SK-N-SH treated with all-trans-retinoic acid at 6 μM for 48 hours (cell line): ENCODE results near the gene CPB1.

ENCODE experiments used
- ATAC-seq: fragments of 200-7000 bp; cut with Tn5 transposase; 3 replicates; pipeline ENCODE4 v1.9.1; 2020; ENCODE audit warnings: mild to moderate bottlenecking, moderate library complexity
- ARNTL ChIP-seq: fragments of 450-650 bp; formaldehyde crosslinking; IDR thresholded peaks from 2 replicates; pipeline ENCODE4 v1.5.0; 2020; ENCODE audit warnings: low read depth, mild to moderate bottlenecking, moderate library complexity, borderline replicate concordance
- CREB5 ChIP-seq: fragments of 250-450 bp; sonication (Bioruptor Pico); IDR thresholded peaks from 2 replicates; pipeline ENCODE4 v1.5.1; 2020; ENCODE audit warnings: low read depth, mild to moderate bottlenecking, moderate library complexity
- CSDC2 ChIP-seq: fragments of 250-450 bp; sonication (Bioruptor Pico); IDR thresholded peaks from 2 replicates; pipeline ENCODE4 v1.5.0; 2020; ENCODE audit warnings: mild to moderate bottlenecking, moderate library complexity
- ESRRG ChIP-seq: fragments of 250-450 bp; sonication (Bioruptor Pico); IDR thresholded peaks from 2 replicates; pipeline ENCODE4 v1.6.1; 2021; ENCODE audit warnings: mild to moderate bottlenecking
- ISL1 ChIP-seq: fragments of 250-450 bp; sonication (Bioruptor Pico); IDR thresholded peaks from 2 replicates; pipeline ENCODE4 v2.1.2; 2022; ENCODE audit warnings: mild to moderate bottlenecking, moderate library complexity
- OSR1 ChIP-seq: fragments of 250-450 bp; sonication (Bioruptor Pico); IDR thresholded peaks from 2 replicates; pipeline ENCODE4 v1.8.0; 2022; ENCODE audit warnings: moderate library complexity, mild to moderate bottlenecking, inconsistent platforms
- PATZ1 ChIP-seq: fragments of 250-450 bp; sonication (Bioruptor Pico); IDR thresholded peaks from 2 replicates; pipeline ENCODE4 v1.8.0; 2020; ENCODE audit warnings: mild to moderate bottlenecking, moderate library complexity, borderline replicate concordance
- POU6F1 ChIP-seq: fragments of 250-450 bp; sonication (Bioruptor Pico); IDR thresholded peaks from 2 replicates; pipeline ENCODE4 v1.8.0; 2021; ENCODE audit warnings: low read depth, mild to moderate bottlenecking, moderate library complexity, borderline replicate concordance
- PPARA ChIP-seq: fragments of 250-450 bp; sonication (Bioruptor Pico); IDR thresholded peaks from 2 replicates; pipeline ENCODE4 v1.5.0; 2020; ENCODE audit warnings: mild to moderate bottlenecking, borderline replicate concordance
- RARB ChIP-seq: fragments of 250-450 bp; sonication (Bioruptor Pico); IDR thresholded peaks from 2 replicates; pipeline ENCODE4 v1.8.0; 2021; ENCODE audit warnings: mild to moderate bottlenecking, moderate library complexity
- TCF4 ChIP-seq: fragments of 250-450 bp; sonication (Bioruptor Pico); IDR thresholded peaks from 2 replicates; pipeline ENCODE4 v1.8.0; 2021; ENCODE audit warnings: mild to moderate bottlenecking, moderate library complexity, borderline replicate concordance
- TOX ChIP-seq: fragments of 250-450 bp; sonication (Bioruptor Pico); IDR thresholded peaks from 2 replicates; pipeline ENCODE4 v1.8.0; 2021; ENCODE audit warnings: mild to moderate bottlenecking, moderate library complexity, borderline replicate concordance
- TSHZ2 ChIP-seq: fragments of 250-450 bp; sonication (Bioruptor Pico); IDR thresholded peaks from 2 replicates; pipeline ENCODE4 v1.5.0; 2020; ENCODE audit warnings: mild to moderate bottlenecking, moderate library complexity
- ZFP3 ChIP-seq: fragments of 250-450 bp; sonication (Bioruptor Pico); IDR thresholded peaks from 2 replicates; pipeline ENCODE4 v1.5.0; 2020; ENCODE audit warnings: mild to moderate bottlenecking, moderate library complexity
- ZFP30 ChIP-seq: fragments of 450-650 bp; formaldehyde crosslinking; IDR thresholded peaks from 2 replicates; pipeline ENCODE4 v1.5.0; 2022; ENCODE audit warnings: mild to moderate bottlenecking, moderate library complexity
- ZNF565 ChIP-seq: fragments of 450-650 bp; formaldehyde crosslinking; conservative IDR thresholded peaks from 2 replicates; pipeline ENCODE4 v1.5.0; 2020; ENCODE audit warnings: low read depth, mild to moderate bottlenecking, moderate library complexity
- ZNF70 ChIP-seq: fragments of 450-650 bp; formaldehyde crosslinking; IDR thresholded peaks from 2 replicates; pipeline ENCODE4 v1.5.0; 2020; ENCODE audit warnings: mild to moderate bottlenecking, moderate library complexity
- ZNF8 ChIP-seq: fragments of 450-650 bp; formaldehyde crosslinking; IDR thresholded peaks from 2 replicates; pipeline ENCODE4 v1.5.0; 2020; ENCODE audit warnings: mild to moderate bottlenecking, moderate library complexity

The CPB1 gene

GRCh38 chr3:148882288-148882687 is 54.7 kb downstream of the CPB1 start:
- ATAC-seq: no peak
- TF ChIP-seq PPARA (CRISPR knock-in tag) (no peak), ZFP30 (CRISPR knock-in tag) (no peak), TCF4 (CRISPR knock-in tag) (no peak), CREB5 (CRISPR knock-in tag) (no peak), ESRRG (no peak), POU6F1 (CRISPR knock-in tag) (no peak), TOX (CRISPR knock-in tag) (no peak), ZNF565 (no peak), PATZ1 (CRISPR knock-in tag) (no peak), CSDC2 (no peak), ZNF70 (CRISPR knock-in tag) (no peak), ZFP3 (CRISPR knock-in tag) (no peak)

GRCh38 chr3:148883163-148883562 is 55.6 kb downstream of the CPB1 start:
- no peak for ATAC-seq
- TF ChIP-seq RARB (no peak), POU6F1 (CRISPR knock-in tag) (no peak), TSHZ2 (CRISPR knock-in tag) (no peak), ARNTL (CRISPR knock-in tag) (no peak), ESRRG (no peak), PATZ1 (CRISPR knock-in tag) (no peak), ISL1 (CRISPR knock-in tag) (no peak), TCF4 (CRISPR knock-in tag) (no peak), OSR1 (no peak), ZFP3 (CRISPR knock-in tag) (no peak), CREB5 (CRISPR knock-in tag) (no peak), ZNF8 (CRISPR knock-in tag) (no peak)
